H1 (cell line): ENCODE data around the gene AGBL4.

Experiments used
- BACH1 ChIP-seq: IDR thresholded peaks from 2 replicates; pipeline ENCODE4 v1.6.1; 2012; ENCODE audit warnings: low read length, improper control_type of control experiment
- CEBPB ChIP-seq: IDR thresholded peaks from 2 replicates; pipeline ENCODE4 v1.6.1; 2012; ENCODE audit warnings: low read depth, low read length
- CHD2 ChIP-seq: IDR thresholded peaks from 2 replicates; pipeline ENCODE4 v1.6.1; 2012; ENCODE audit warnings: low read length, improper control_type of control experiment
- EZH2 ChIP-seq: fragments of 200-600 bp; sonication (generic); IDR thresholded peaks from 2 replicates; pipeline ENCODE4 v1.7.1; 2012; ENCODE audit warnings: low read depth, mild to moderate bottlenecking, moderate library complexity, low read length, inconsistent platforms; ENCODE audit not compliant: severe bottlenecking
- GTF2F1 ChIP-seq: IDR thresholded peaks from 2 replicates; pipeline ENCODE4 v1.6.1; 2012; ENCODE audit warnings: low read depth, low read length, improper control_type of control experiment, borderline replicate concordance
- NANOG ChIP-seq: IDR thresholded peaks from 2 replicates; pipeline ENCODE4 v1.6.1; 2011; ENCODE audit warnings: low read length, low read depth, mild to moderate bottlenecking, inconsistent platforms; ENCODE audit not compliant: insufficient read depth, poor library complexity, severe bottlenecking
- POLR2AphosphoS5 ChIP-seq: IDR thresholded peaks from 2 replicates; pipeline ENCODE4 v1.6.1; 2011; ENCODE audit warnings: low read depth, low read length
- RNF2 ChIP-seq: fragments of 200-900, 300-1000 bp; sonication (generic); IDR thresholded peaks from 2 replicates; pipeline ENCODE4 v1.7.1; 2016; ENCODE audit warnings: borderline replicate concordance, low read depth, mild to moderate bottlenecking, antibody characterized with exemption, low read length; ENCODE audit not compliant: poor library complexity, severe bottlenecking; ENCODE audit errors: missing control alignments
- RXRA ChIP-seq: IDR thresholded peaks from 2 replicates; pipeline ENCODE4 v1.6.1; 2011; ENCODE audit warnings: low read depth, mild to moderate bottlenecking, low read length, moderate library complexity; ENCODE audit not compliant: insufficient read depth
- SP1 ChIP-seq: IDR thresholded peaks from 2 replicates; pipeline ENCODE4 v1.6.1; 2011; ENCODE audit warnings: low read depth, low read length
- TAF1 ChIP-seq: IDR thresholded peaks from 2 replicates; pipeline ENCODE4 v1.6.1; 2011; ENCODE audit warnings: mild to moderate bottlenecking, low read depth, low read length
- TF ChIP-seq, protein P1 (sequence below), 3 experiments: IDR thresholded peaks; 1 replicate in 2 of 3; 2 replicates in 1 of 3; pipeline versions ENCODE4 v1.5.1 to v1.6.1; 2011; ENCODE audit warnings: low read length in 3 of 3, mild to moderate bottlenecking in 3 of 3, inconsistent platforms in 2 of 3, low read depth in 1 of 3, moderate library complexity in 1 of 3; ENCODE audit not compliant: insufficient read depth in 1 of 3; ENCODE audit errors: control extremely low read depth in 1 of 3

DNA sequence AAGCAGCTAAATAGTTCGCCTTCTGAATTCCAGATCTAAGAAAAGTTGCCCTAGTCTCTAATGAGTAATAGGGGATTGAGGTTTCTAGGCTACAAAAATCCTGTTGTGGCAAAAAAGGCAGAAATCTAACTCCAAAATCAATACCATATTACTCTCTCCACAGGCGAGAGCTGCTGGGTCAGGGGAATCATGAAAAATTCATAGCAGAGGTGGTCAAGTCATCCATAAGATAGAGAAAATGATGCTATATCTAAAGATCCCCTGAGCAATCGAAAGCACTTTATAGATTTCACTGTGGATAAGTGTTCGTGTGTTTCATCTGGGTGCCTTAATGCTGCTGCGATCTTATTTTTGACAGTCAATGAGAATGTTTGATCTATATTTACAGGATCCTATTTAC is 417.7 kb downstream of the AGBL4 start:
- TF ChIP-seq, protein P1, sequence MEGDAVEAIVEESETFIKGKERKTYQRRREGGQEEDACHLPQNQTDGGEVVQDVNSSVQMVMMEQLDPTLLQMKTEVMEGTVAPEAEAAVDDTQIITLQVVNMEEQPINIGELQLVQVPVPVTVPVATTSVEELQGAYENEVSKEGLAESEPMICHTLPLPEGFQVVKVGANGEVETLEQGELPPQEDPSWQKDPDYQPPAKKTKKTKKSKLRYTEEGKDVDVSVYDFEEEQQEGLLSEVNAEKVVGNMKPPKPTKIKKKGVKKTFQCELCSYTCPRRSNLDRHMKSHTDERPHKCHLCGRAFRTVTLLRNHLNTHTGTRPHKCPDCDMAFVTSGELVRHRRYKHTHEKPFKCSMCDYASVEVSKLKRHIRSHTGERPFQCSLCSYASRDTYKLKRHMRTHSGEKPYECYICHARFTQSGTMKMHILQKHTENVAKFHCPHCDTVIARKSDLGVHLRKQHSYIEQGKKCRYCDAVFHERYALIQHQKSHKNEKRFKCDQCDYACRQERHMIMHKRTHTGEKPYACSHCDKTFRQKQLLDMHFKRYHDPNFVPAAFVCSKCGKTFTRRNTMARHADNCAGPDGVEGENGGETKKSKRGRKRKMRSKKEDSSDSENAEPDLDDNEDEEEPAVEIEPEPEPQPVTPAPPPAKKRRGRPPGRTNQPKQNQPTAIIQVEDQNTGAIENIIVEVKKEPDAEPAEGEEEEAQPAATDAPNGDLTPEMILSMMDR (IDR thresholded peaks at IDR 0.05; ENCODE audit: control extremely low read depth in 1 of 3, insufficient read depth in 1 of 3, low read depth in 1 of 3, low read length in 3 of 3), result no peak
- TF ChIP-seq POLR2AphosphoS5 (no peak), BACH1 (no peak), RXRA (no peak), NANOG (no peak), CHD2 (no peak), GTF2F1 (no peak), RNF2 (no peak), EZH2 (no peak), TAF1 (no peak), CEBPB (no peak), SP1 (no peak)
